PFSK-1 (cell line): ENCODE measurements around the gene CDAN1.

Experiments used
- FOXP2 ChIP-seq: optimal IDR thresholded peaks from 2 replicates; pipeline ENCODE3; 2011; ENCODE audit warnings: borderline replicate concordance, control low read depth, inconsistent platforms; ENCODE audit not compliant: insufficient read depth; ENCODE audit errors: extremely low read length, extremely low read depth
- POLR2AphosphoS5 ChIP-seq: IDR thresholded peaks from 2 replicates; pipeline ENCODE4 v1.6.1; 2012; ENCODE audit warnings: low read depth, mild to moderate bottlenecking, control low read depth, low read length, moderate library complexity
- SIN3A ChIP-seq: IDR thresholded peaks from 2 replicates; pipeline ENCODE4 v1.6.1; 2012; ENCODE audit warnings: mild to moderate bottlenecking, low read length, moderate library complexity, borderline replicate concordance; ENCODE audit not compliant: insufficient read depth
- TAF1 ChIP-seq: IDR thresholded peaks from 2 replicates; pipeline ENCODE4 v1.6.1; 2012; ENCODE audit warnings: low read length, control low read depth, borderline replicate concordance; ENCODE audit not compliant: insufficient read depth

GRCh38 chr15:42693942-42694341 lies 43.0 kb downstream of the CDAN1 start:
- TF ChIP-seq FOXP2 (no peak), SIN3A (no peak), TAF1 (no peak), POLR2AphosphoS5 (no peak)
